ENCODE results near the gene FNDC11.

The FNDC11 gene

DNA sequence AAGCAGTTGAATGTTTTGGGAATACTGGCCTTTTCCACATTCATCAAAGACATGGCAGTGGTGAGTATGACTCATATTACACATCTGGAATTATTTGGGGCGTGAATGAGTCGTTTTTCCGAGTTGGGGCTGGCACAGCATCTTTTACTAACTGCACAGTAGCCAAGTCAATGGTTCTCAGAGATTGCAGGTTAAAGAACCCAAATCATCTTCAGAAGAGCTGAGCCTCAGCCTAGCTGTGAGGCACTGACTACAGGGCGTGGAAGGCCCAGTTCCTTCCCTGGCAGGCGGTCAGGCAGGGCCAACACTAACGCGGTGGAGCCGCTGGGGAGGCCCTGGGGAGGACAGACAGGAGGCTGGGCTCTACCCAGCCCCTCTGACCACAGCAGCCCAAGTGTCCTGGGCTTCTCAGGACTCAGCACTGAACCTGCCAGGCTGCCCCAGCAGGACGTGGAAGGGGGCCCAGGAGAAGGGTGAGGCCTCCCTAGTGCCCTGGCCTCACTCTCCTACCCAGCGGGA lies 40.1 kb downstream of the FNDC11 start:
- Histone ChIP-seq H3K27me3 (ENCODE audit: insufficient read depth, poor library complexity, severe bottlenecking) (no peaks in the 10 kb centered on the region), H3K36me3 (ENCODE audit: low read depth) (peaks cover 30% of the 10 kb centered on the region), H3K9me3 (ENCODE audit: severe bottlenecking) (no peaks in the 10 kb centered on the region), H3K4me3 (ENCODE audit: severe bottlenecking) (no peak overlapping the region), H3K4me1 (ENCODE audit: insufficient read depth, poor library complexity, severe bottlenecking) (no peaks in the 10 kb centered on the region), H3K27ac (ENCODE audit: poor library complexity, severe bottlenecking) (no peak overlapping the region)
- TF ChIP-seq, protein P1, sequence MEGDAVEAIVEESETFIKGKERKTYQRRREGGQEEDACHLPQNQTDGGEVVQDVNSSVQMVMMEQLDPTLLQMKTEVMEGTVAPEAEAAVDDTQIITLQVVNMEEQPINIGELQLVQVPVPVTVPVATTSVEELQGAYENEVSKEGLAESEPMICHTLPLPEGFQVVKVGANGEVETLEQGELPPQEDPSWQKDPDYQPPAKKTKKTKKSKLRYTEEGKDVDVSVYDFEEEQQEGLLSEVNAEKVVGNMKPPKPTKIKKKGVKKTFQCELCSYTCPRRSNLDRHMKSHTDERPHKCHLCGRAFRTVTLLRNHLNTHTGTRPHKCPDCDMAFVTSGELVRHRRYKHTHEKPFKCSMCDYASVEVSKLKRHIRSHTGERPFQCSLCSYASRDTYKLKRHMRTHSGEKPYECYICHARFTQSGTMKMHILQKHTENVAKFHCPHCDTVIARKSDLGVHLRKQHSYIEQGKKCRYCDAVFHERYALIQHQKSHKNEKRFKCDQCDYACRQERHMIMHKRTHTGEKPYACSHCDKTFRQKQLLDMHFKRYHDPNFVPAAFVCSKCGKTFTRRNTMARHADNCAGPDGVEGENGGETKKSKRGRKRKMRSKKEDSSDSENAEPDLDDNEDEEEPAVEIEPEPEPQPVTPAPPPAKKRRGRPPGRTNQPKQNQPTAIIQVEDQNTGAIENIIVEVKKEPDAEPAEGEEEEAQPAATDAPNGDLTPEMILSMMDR (IDR thresholded peaks at IDR 0.05; ENCODE audit: poor library complexity, severe bottlenecking): no peak
- DNase-seq (ENCODE audit: low spot score): peak; percentile 80
- ATAC-seq (ENCODE audit: low read depth): no peak

DNA sequence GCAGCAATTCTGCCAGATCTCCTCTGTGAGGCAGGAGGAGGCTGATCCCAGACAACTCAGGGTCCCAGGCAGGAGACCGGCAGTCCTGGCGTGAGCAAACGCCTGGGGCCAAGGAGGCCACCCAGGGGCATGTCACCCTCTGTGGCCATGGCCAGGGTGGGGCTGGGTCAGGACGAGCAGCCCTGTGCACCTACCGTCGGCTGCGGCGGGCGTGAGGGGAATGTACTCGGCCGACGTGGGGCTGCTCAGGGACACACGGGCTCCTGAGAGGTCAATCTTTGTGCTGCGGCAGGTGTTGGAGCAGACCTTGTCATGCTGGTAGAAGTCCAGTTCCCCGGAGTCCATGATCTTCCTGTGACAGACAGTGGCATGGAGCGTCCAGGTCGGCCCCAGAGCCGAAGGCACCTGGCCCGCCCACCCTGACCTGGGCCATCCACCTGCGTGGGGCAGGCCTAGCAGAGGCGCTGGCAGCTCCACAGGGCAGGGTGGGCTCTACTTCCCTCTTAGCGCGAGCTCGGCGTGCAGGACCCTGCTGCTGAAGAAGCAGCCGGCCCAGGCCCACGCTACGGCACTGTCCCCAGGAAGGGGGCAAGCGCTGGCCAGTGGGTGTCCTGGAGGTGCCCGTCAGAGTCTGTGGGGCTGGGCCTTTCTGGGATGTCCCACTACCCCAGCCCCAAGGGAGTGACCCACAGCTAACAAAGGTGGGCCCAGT lies 41.6 kb downstream of the FNDC11 start:
- ATAC-seq (ENCODE audit: low read depth): no peak

DNA sequence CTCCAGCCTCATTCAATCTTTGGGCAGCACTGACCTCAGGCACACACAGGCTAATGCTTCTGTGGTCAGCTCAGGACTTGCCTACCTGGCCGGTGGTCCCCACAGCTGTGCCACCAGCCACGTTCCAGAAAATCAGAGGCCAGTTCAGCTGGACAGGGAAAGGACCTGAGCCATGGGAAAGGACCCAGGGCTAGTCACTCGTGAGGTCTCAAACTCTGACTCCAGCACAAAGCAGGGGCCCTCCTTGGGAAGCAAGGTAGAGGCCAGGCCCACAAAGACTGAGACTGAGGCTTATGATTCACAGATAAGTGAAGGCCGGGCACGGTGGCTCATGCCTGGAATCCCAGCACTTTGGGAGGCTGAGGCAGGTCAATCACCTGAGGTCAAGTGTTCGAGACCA lies 42.5 kb downstream of the FNDC11 start:
- no peak for ATAC-seq (ENCODE audit: low read depth)
- H3K36me3 ChIP-seq (ENCODE audit: low read depth): peaks cover 38% of the 10 kb centered on the region
- no peaks in the 10 kb centered on the region for H3K4me1 ChIP-seq (ENCODE audit: insufficient read depth, poor library complexity, severe bottlenecking)
- no peaks in the 10 kb centered on the region for H3K27me3 ChIP-seq (ENCODE audit: insufficient read depth, poor library complexity, severe bottlenecking)
- DNase-seq (ENCODE audit: low spot score): peak; percentile 77
- TF ChIP-seq, protein P1 (IDR thresholded peaks at IDR 0.05; ENCODE audit: poor library complexity, severe bottlenecking): no peak
- H3K4me3 ChIP-seq (ENCODE audit: severe bottlenecking): no peak overlapping the region
- no peak overlapping the region for H3K27ac ChIP-seq (ENCODE audit: poor library complexity, severe bottlenecking)
- no peaks in the 10 kb centered on the region for H3K9me3 ChIP-seq (ENCODE audit: severe bottlenecking)

More for the DNA sequence above, 41.6 kb downstream of the FNDC11 start:
- Histone ChIP-seq H3K36me3 (ENCODE audit: low read depth) (peaks cover 34% of the 10 kb centered on the region), H3K9me3 (ENCODE audit: severe bottlenecking) (no peaks in the 10 kb centered on the region), H3K27ac (ENCODE audit: poor library complexity, severe bottlenecking) (no peak overlapping the region), H3K4me3 (ENCODE audit: severe bottlenecking) (no peak overlapping the region), H3K4me1 (ENCODE audit: insufficient read depth, poor library complexity, severe bottlenecking) (no peaks in the 10 kb centered on the region), H3K27me3 (ENCODE audit: insufficient read depth, poor library complexity, severe bottlenecking) (no peaks in the 10 kb centered on the region)
- DNase-seq (ENCODE audit: low spot score): peak; percentile 85
- TF ChIP-seq, protein P1 (IDR thresholded peaks at IDR 0.05; ENCODE audit: poor library complexity, severe bottlenecking): no peak

DNA sequence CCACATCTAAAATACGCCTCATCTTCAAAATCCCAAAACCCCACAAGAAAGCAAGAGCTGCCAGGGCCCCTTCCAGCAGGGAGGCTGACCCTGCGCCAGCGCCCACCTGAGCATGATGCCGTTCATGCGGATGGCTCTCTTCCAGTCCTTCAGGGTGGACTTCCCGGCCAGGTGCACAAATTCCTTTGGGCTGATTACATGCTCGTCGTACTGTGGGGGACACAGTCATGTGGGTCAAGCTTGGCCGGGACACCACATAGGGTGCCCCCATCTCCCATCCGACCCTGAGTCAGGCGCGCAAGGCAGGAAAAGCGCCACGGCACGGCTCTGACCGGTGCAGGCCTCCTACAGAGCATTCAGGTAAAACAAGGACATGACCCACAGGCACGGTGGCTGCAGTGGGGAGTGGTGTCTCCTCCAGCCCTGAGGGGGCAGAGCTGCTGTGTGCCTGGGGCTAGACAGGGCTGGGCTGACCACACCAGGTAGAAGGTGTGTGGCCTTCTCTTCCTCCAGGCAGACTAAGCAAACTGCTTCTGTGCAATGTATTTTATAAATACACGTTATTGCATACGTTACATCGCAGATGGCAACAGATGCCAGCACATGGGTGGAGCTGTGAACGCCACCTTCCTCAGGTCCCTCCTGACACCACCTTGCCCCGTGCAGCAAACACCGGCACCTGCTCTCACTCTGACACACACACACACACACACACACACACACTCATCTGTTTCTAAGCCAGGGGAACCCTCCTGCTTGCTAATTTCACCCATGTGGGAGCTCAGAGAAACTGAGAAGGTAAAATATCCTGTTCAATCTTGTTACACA lies 43.9 kb downstream of the FNDC11 start:
- no peaks in the 10 kb centered on the region for H3K4me1 ChIP-seq (ENCODE audit: insufficient read depth, poor library complexity, severe bottlenecking)
- peak; percentile 81 for DNase-seq (ENCODE audit: low spot score)
- ATAC-seq (ENCODE audit: low read depth): no peak
- H3K36me3 ChIP-seq (ENCODE audit: low read depth): peaks cover 42% of the 10 kb centered on the region
- TF ChIP-seq, protein P1 (IDR thresholded peaks at IDR 0.05; ENCODE audit: poor library complexity, severe bottlenecking): no peak
- H3K4me3 ChIP-seq (ENCODE audit: severe bottlenecking): no peak overlapping the region
- no peaks in the 10 kb centered on the region for H3K27me3 ChIP-seq (ENCODE audit: insufficient read depth, poor library complexity, severe bottlenecking)
- no peaks in the 10 kb centered on the region for H3K9me3 ChIP-seq (ENCODE audit: severe bottlenecking)
- H3K27ac ChIP-seq (ENCODE audit: poor library complexity, severe bottlenecking): no peak overlapping the region
